Measurements from ENCODE around the gene DDB1. TPM values are rescaled to one million over a fixed set of nuclear protein-coding genes. Genes with fewer than 3 reads are reported as not detected.

The DDB1 gene
- total RNA-seq, 2 donors from 2014 or later: 211 to 344 TPM

GRCh38 chr11:61305417-61305816 is 27.5 kb downstream of the DDB1 start:
- H3K4me1 Mint-ChIP-seq: peaks cover 1% of the 10 kb centered on the region
- H3K9me3 Mint-ChIP-seq: no peaks in the 10 kb centered on the region
- ATAC-seq (replicated peaks): no peak
- no peak overlapping the region for H3K4me3 Mint-ChIP-seq
- H3K36me3 Mint-ChIP-seq (ENCODE audit: low read depth): no peaks in the 10 kb centered on the region
- no peak overlapping the region for H3K27ac Mint-ChIP-seq
- H3K27me3 Mint-ChIP-seq: no peaks in the 10 kb centered on the region

- ATAC-seq (replicated peaks): no peak
- H3K36me3 Mint-ChIP-seq (ENCODE audit: low read depth): no peaks in the 10 kb centered on the region
- H3K4me3 Mint-ChIP-seq: no peak overlapping the region
- H3K27ac Mint-ChIP-seq: no peak overlapping the region
- H3K9me3 Mint-ChIP-seq: no peaks in the 10 kb centered on the region
- peaks cover 4% of the 10 kb centered on the region for H3K4me1 Mint-ChIP-seq
- no peaks in the 10 kb centered on the region for H3K27me3 Mint-ChIP-seq
These were observed 29.2 kb downstream of the DDB1 start for GRCh38 chr11:61303725-61304124.

GRCh38 chr11:61302550-61302949 is 30.4 kb downstream of the DDB1 start:
- Mint-ChIP-seq H3K9me3 (no peaks in the 10 kb centered on the region), H3K36me3 (ENCODE audit: low read depth) (no peaks in the 10 kb centered on the region), H3K4me1 (peaks cover 10% of the 10 kb centered on the region), H3K27me3 (no peaks in the 10 kb centered on the region), H3K4me3 (no peak overlapping the region), H3K27ac (no peak overlapping the region)
- ATAC-seq (replicated peaks): no peak

- no peak for ATAC-seq (replicated peaks)
- Mint-ChIP-seq H3K9me3 (no peaks in the 10 kb centered on the region), H3K27me3 (peaks cover 3% of the 10 kb centered on the region)
These were observed 34.2 kb downstream of the DDB1 start for GRCh38 chr11:61298663-61299244.

GRCh38 chr11:61297746-61298145 is 35.2 kb downstream of the DDB1 start:
- Mint-ChIP-seq H3K27ac (peak overlapping the region; percentile 23), H3K4me3 (peak overlapping the region; percentile 23), H3K36me3 (ENCODE audit: low read depth) (no peaks in the 10 kb centered on the region), H3K9me3 (no peaks in the 10 kb centered on the region), H3K27me3 (peaks cover 6% of the 10 kb centered on the region), H3K4me1 (peaks cover 17% of the 10 kb centered on the region)
- peak; percentile 10 for ATAC-seq (replicated peaks)

More at GRCh38 chr11:61298663-61299244, 34.2 kb downstream of the DDB1 start:
- peak overlapping the region; percentile 10 for H3K27ac Mint-ChIP-seq
- H3K4me1 Mint-ChIP-seq: peaks cover 17% of the 10 kb centered on the region
- H3K4me3 Mint-ChIP-seq: no peak overlapping the region
- H3K36me3 Mint-ChIP-seq (ENCODE audit: low read depth): no peaks in the 10 kb centered on the region

- H3K9me3 Mint-ChIP-seq: no peaks in the 10 kb centered on the region
- peaks cover 9% of the 10 kb centered on the region for H3K27me3 Mint-ChIP-seq
- H3K27ac Mint-ChIP-seq: peak overlapping the region; percentile 23
- no peaks in the 10 kb centered on the region for H3K36me3 Mint-ChIP-seq (ENCODE audit: low read depth)
- no peak for ATAC-seq (replicated peaks)
- peak overlapping the region; percentile 23 for H3K4me3 Mint-ChIP-seq
- peaks cover 17% of the 10 kb centered on the region for H3K4me1 Mint-ChIP-seq
These were observed 35.6 kb downstream of the DDB1 start for GRCh38 chr11:61297341-61297740.

- Mint-ChIP-seq H3K9me3 (no peaks in the 10 kb centered on the region), H3K27ac (no peak overlapping the region), H3K4me3 (peak overlapping the region; percentile 24), H3K4me1 (peaks cover 17% of the 10 kb centered on the region), H3K36me3 (ENCODE audit: low read depth) (no peaks in the 10 kb centered on the region), H3K27me3 (peaks cover 12% of the 10 kb centered on the region)
- no peak for ATAC-seq (replicated peaks)
These were observed 37.3 kb downstream of the DDB1 start for GRCh38 chr11:61295596-61295926.

- peaks cover 12% of the 10 kb centered on the region for H3K27me3 Mint-ChIP-seq
- H3K9me3 Mint-ChIP-seq: no peaks in the 10 kb centered on the region
- peaks cover 12% of the 10 kb centered on the region for H3K4me1 Mint-ChIP-seq
- no peaks in the 10 kb centered on the region for H3K36me3 Mint-ChIP-seq (ENCODE audit: low read depth)
- ATAC-seq (replicated peaks): peak; percentile 83
- peak within 1 kb of the TSS; percentile 79 for H3K4me3 Mint-ChIP-seq
- H3K27ac Mint-ChIP-seq: no peak within 1 kb of the TSS
These were observed 37.9 kb downstream of the DDB1 start, which contains the start of gene VWCE for GRCh38 chr11:61294717-61295595. Gene VWCE, minus strand, starts transcription at chr11:61295316. Its CDS starts 279 bp downstream, at chr11:61295037.

GRCh38 chr11:61293867-61294716 is 38.8 kb downstream of the DDB1 start:
- Mint-ChIP-seq H3K4me1 (peaks cover 12% of the 10 kb centered on the region), H3K36me3 (ENCODE audit: low read depth) (no peaks in the 10 kb centered on the region), H3K27me3 (peaks cover 12% of the 10 kb centered on the region), H3K27ac (peak overlapping the region; percentile 63), H3K9me3 (no peaks in the 10 kb centered on the region), H3K4me3 (peak overlapping the region; percentile 79)
- peak; percentile 54 for ATAC-seq (replicated peaks)

- Mint-ChIP-seq H3K4me3 (no peak overlapping the region), H3K27me3 (peaks cover 12% of the 10 kb centered on the region), H3K27ac (no peak overlapping the region), H3K36me3 (ENCODE audit: low read depth) (no peaks in the 10 kb centered on the region), H3K4me1 (peaks cover 5% of the 10 kb centered on the region), H3K9me3 (no peaks in the 10 kb centered on the region)
- no peak for ATAC-seq (replicated peaks)
These were observed 40.5 kb downstream of the DDB1 start for GRCh38 chr11:61292356-61292755.

GRCh38 chr11:61290905-61291690 is 41.8 kb downstream of the DDB1 start:
- Mint-ChIP-seq H3K4me1 (no peaks in the 10 kb centered on the region), H3K9me3 (no peaks in the 10 kb centered on the region), H3K36me3 (ENCODE audit: low read depth) (no peaks in the 10 kb centered on the region), H3K27me3 (peaks cover 8% of the 10 kb centered on the region), H3K4me3 (no peak overlapping the region), H3K27ac (no peak overlapping the region)
- ATAC-seq (replicated peaks): no peak

- Mint-ChIP-seq H3K4me3 (no peak overlapping the region), H3K27me3 (peaks cover 4% of the 10 kb centered on the region), H3K9me3 (no peaks in the 10 kb centered on the region), H3K4me1 (no peaks in the 10 kb centered on the region), H3K27ac (no peak overlapping the region), H3K36me3 (ENCODE audit: low read depth) (no peaks in the 10 kb centered on the region)
- no peak for ATAC-seq (replicated peaks)
These were observed 45.4 kb downstream of the DDB1 start for GRCh38 chr11:61287338-61287977.

GRCh38 chr11:61283613-61284012 is 49.3 kb downstream of the DDB1 start:
- no peaks in the 10 kb centered on the region for H3K9me3 Mint-ChIP-seq
- no peak overlapping the region for H3K4me3 Mint-ChIP-seq
- no peaks in the 10 kb centered on the region for H3K4me1 Mint-ChIP-seq
- ATAC-seq (replicated peaks): no peak
- H3K36me3 Mint-ChIP-seq (ENCODE audit: low read depth): no peaks in the 10 kb centered on the region
- no peaks in the 10 kb centered on the region for H3K27me3 Mint-ChIP-seq
- no peak overlapping the region for H3K27ac Mint-ChIP-seq

All from activated T-helper 17 cell treated with anti-CD3 and anti-CD28 coated beads, Interleukin-2, amount 50 U/mL, for 72 hours (primary cell).